NCI-H226 (cell line): Measurements from ENCODE around the gene GLP2R.

Experiments used
- DNase-seq: peaks from one replicate; pipeline ENCODE4 v3.0.0-alpha.2; 2015

The GLP2R gene

DNA sequence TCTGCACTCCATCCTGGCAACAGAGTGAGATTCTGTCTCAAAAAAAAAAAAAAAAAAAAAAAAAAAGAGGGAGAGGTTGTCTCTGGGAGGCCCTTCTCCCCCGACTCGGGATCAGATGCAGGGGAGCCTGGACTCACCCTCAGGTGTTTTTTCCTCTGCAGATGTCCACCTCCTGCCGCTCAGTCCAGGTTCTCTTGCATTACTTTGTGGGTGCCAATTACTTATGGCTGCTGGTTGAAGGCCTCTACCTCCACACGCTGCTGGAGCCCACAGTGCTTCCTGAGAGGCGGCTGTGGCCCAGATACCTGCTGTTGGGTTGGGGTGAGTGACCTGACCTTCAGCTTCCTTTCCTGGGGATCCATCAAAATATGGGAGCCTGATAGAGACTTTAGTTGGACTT is 34.1 kb downstream of the GLP2R start:
- no peak for DNase-seq

DNA sequence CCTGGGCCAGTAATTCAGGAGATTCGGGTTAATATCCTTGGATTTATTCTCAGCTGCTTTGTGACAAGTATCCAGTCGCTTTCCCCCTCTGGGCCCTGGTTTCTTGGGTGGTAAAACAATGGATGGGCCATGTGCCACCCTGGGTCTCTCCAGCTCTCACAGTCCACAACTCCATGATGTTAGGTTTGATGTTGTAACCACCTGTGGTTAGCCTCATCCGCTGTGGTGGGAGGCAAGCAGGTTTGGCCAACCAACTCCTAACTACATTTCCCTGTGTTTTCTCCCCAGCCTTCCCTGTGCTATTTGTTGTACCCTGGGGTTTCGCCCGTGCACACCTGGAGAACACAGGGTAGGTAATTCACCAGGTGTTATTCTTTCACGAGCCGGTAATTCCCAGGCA is 35.1 kb downstream of the GLP2R start:
- DNase-seq: no peak

DNA sequence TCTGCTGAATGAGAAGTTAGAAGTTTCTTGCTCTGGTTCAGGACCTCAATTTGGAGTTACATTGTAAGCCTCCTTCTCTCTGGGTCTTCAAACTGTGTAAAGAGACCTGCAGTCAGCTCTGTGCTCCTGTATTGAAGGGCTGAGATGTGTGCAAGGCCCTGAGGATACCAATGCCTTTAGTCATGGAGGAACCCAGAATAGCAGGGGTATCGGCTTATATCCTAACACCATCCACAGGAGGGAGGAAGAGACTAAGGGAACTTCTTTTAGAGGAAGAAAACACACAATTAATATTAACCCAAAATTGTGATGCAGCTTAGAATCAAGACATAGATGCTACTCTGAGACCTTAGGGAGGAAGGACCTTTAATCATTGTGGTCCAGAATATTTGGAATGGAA is 36.5 kb downstream of the GLP2R start:
- DNase-seq: no peak

DNA sequence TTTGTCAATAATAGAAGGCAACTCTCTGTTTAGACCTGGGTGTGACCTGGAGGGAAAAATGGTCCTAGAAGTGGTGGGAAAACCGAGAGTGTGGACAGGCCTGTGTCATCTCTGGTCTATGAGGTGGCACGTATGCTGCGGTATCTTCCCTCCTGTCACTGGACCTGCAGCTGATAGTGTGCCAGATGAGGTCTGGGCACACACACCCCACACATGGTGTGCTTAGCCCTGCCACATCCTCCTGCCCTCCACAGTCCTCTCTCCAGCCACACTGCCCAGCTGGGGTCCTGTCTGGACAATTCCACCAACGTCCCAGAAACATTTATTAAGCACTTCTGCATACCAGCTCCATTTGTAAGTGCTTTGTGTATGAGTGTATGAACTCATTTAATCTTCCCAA is 37.2 kb downstream of the GLP2R start:
- DNase-seq: no peak

DNA sequence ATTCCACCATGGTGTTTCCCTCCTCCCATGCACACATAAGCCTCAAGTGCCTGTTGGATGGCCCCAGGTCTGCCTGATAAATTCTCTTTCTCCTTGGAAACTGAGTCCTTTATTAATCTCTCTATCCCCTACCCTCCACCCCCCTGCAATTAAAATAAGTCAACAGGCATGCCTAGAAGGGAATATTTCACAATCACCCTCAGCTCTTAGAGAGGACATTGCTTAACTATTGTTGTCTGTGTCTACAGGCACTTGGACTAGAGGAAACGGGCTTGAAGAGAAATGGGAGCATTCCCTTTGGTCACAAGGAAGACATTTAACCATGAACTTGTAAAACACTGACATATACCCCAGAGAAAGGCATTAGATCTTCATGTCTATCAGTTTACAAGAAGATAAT is 39.9 kb downstream of the GLP2R start:
- no peak for DNase-seq

GRCh38 chr17:9868552-9868951 is 42.8 kb downstream of the GLP2R start:
- DNase-seq: no peak

DNA sequence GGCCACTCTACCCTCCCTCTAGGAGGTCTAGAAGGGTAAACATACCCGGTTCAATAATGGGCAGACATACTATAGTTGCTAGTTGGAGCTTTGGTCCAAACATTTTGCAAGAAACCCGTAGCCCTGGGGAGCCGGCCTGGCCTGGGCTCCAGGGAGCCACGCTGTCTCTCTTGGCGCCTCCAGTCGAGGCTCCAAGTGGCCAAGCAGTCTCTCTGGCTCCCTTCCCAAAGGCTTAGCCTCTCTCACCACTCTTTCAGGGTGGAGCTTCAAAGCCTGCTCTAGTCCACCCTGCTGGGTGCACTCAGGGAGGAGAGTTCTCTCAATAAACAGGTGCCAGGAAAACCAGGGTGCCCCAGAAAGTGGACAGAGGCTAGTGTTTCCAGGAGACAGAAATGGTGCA is 47.1 kb downstream of the GLP2R start:
- DNase-seq: no peak

DNA sequence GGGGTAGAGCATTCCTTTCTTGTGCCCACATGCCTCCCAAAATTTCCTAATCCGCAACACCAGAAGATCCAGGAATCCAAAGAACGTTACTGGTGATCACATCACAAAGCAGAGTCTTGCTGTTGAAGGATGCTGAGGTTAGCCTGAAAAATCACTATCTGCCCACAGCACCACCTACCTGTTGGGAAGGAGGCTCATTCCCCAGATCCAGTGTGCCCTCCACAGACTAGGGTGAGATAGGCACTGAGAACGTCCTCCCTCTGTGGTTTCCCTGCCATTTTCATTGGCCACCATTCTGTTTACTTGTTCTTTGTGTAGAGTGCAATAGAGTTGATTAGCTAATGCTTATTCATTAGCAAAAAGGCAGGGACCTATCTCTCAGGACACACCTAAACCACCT is 49.0 kb downstream of the GLP2R start:
- DNase-seq: no peak

- DNase-seq: peak; percentile 55
Measured at GRCh38 chr17:9875441-9875840, 49.7 kb downstream of the GLP2R start.

GRCh38 chr17:9878356-9878755 is 52.6 kb downstream of the GLP2R start:
- DNase-seq: no peak

DNA sequence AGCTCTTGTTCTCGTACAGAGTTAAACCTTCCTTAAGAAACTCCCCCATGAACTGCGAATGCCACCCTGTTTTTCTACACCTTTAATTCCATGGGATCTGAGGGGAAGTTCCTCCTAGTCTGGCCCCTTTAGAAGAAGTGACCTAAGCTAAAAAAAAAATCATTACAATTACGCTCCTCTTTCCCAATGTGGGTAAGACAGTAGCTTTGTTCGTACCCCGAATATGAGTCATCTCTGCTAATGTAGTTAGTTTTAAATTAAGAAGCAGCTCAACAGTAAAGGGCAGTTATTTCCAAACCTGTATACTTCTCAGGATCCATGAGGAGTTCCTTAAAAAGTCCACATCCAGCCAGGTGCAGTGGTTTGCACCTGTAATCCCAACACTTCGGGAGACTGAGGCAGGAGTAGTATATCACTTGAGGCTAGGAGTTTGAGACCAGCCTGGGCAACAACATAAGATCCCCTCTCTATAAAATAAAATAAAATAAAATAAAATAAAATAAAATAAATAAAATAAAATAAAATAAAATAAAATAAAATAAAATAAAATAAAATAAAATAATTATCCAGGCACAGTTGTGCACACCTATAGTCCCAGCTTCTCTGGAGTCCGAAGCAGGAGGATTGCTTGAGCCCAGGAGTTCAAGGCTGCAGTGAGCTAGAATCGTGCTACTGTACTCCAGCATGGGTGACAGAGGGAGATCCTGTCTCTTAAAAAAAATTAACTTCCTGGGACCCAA is 53.2 kb downstream of the GLP2R start:
- DNase-seq: no peak

GRCh38 chr17:9880582-9880999 is 54.9 kb downstream of the GLP2R start:
- DNase-seq: peak; percentile 83

DNA sequence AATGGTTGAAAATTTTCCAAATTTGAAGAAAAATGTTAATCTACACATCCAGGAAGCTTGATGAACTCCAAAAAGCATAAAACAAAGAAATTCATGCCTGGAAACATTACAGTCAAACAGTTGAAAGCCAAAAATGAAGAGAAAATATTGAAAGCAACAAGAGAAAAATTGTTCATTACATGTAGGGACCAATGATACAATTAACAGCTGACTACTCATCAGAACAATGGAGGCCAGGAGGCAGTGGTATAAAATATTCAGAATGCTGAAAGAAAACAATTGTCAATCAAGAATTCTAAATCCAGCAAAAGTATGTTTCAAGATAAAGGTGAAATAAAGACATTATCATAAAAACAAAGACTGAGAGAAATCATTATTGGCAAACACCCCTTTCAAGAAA is 57.7 kb downstream of the GLP2R start:
- no peak for DNase-seq

DNA sequence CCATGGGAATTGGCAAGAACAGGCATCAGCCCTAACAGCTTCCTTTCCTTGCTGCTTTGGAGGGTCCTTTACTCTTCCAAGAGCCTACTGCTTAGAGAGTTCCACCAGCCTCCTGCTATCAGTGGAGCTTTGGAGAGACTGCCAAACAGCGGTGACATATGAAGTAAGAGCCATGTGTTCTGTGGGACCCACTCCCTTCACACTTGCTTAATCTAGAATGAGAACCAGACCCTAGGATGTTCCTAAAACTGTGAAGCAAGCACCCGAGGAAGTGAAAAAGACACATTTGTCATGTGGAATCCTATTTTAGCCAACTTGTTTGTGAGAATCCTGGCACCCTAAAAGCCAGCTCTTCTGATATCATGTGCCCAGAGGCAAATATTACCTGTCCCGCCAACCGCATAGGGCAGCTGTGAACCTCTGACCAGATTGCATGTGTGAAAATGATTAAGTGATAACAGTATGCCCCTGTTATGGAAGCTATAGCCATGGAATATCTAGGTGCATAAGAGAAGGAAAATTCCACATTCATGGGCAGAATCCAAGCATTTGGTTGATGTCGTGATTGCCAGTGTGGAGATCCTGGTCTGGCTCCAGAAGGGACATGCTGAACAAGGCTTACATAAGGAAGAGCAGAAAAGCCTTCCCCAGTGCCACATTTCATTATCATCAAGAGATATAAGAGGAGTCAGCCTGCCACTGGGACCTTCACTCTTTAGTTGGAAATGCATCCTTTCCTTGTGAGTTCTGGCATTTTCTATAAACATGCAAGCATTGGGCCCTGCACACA is 60.6 kb downstream of the GLP2R start:
- DNase-seq: no peak

DNA sequence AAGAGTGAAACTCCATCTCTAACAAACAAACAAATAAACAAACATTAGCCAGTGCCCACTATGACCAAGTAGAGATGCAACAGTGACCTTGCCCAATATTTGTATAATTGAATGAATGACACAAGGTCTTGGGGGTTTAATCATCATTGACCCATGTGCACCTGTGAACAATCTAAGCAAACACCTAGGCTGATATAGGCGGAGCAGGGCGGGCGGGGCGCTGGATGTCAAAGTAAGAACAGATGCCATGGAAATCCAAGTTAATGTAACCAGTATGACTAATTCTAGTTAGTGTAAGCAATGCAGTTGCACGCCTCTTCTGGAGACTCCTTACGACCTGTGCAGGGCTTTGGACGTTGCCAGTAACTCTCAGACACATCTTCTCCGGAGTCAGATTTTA is 61.8 kb downstream of the GLP2R start:
- DNase-seq: no peak

DNA sequence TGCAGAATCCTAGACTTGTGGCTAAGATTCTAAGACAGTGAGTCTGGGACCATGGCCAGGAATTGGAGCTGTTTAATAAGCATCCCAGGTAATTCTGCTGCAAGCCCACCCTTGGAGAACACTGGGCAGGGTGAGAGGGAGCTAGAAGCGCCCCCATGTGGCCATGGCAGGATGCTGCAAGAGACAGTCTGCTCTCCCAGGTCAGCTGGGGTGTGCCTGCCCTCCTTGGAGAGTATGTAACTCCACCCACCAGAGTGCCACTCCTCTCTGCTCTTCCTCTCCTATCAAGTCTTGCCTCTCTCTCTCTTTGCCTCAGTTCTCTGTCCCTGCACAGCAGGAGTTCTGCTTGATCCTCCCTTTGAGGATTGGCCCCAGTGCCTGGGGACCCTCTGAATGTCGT is 64.4 kb downstream of the GLP2R start:
- peak; percentile 51 for DNase-seq

GRCh38 chr17:9893411-9894012 is 67.8 kb downstream of the GLP2R start:
- DNase-seq: peak; percentile 74

DNA sequence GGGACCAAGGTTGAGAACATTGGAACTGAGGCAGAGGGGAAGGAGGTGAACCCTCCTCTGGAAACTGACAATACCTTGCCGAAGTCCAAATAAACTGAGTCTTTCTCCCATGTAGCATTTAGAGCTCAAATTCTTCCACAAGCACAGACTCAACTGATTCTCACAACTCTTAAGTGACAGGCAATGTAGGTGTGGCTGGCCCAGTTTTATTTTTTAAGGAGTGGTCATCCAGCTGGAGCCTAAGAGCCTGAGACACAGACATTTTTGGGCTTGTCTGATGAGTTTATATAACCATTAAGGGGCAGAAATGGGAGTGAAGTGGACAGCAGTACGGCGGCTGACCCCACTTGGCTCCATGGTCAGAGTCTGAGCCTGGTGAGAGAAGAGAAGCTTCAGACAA is 68.5 kb downstream of the GLP2R start:
- no peak for DNase-seq

- DNase-seq: no peak
Measured at GRCh38 chr17:9895923-9896322, 70.2 kb downstream of the GLP2R start.

GRCh38 chr17:9897372-9897968 is 71.7 kb downstream of the GLP2R start:
- no peak for DNase-seq

- DNase-seq: no peak
Measured at GRCh38 chr17:9898812-9899211, 73.1 kb downstream of the GLP2R start.

DNA sequence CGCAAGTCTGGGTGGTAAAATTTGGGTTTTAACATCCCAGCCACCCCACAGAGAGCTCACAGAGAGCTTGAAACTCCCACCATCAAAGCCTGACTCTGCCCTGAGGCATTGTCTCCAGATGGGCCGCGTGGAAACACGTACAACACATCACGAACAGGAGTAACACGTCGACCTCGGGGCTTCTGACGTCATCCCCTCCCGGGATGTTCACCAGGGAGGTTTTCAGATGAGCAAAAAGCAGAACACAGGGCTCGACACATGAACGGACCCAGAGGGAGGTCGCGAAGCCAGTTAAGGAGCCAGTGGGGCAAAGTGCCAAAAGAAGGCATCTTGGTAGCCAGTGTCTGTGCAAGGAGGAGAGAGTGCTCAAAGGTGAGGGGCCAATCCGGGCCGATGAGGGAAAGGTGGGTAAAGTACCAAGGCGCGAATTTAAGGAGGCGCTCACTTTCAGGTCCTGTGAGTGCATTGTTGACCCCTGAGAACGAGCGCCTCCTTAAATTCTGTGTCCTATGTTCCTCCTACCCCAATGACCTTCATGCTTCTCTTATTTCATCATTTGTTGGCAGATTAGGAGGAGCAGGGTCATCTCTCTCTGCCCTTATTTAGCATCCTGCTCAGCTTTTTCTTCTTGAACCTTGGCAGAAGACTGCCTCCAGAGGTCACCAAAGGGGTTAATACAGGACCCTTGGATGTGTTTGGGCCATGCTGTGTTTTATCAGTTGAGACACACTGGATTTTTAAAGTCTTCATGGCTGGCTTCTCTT is 73.7 kb downstream of the GLP2R start:
- no peak for DNase-seq

DNA sequence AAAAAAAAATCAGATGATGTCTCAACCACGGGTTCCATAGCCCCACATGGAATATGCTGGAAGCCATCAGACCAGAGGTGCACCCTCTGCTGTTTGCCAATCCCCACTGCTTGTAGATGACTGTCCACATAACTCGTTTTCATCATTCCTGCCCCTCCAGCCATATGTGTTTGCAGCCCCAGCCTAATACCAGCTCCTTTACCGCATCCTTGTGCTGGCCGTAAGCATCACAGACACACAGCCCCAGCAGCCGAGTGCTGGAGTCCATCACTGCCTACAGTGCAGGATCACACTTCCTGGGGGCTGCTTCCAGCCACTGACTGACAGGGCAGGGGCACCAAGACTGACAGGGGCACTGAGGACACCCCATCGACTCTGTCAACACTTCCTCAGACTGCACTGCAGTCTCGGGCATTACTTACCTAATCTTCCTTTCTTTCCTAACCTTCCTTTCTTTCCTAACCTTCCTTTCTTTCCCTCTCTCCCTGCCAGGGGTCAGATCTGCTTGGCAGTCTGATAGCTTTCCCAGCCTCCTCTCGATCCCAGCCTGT is 74.4 kb downstream of the GLP2R start:
- DNase-seq: no peak
